Prostate gland (tissue), 2 donors: ENCODE measurements around the gene PXDC1. TPM values are rescaled to one million over a fixed set of nuclear protein-coding genes. Genes with fewer than 3 reads are reported as not detected.
"Not testable (repeated sequence)": the region's sequence is repeated elsewhere in the genome, so short reads cannot be mapped to it uniquely, and the experiment has no call there.

Experiments used
- DNase-seq: peaks from one replicate; pipeline ENCODE4 v3.0.0-alpha.2; 2019; ENCODE audit warnings: low spot score
- H3K27ac ChIP-seq, 2 donors: fragments of 200-600 bp; sonication (generic); 2 replicates each; pipeline ENCODE4 v1.5.1; 2017 to 2019
- H3K27me3 ChIP-seq: fragments of 200-600 bp; sonication (generic); replicated peaks from 2 replicates; pipeline ENCODE4 v1.5.1; 2019; ENCODE audit not compliant: insufficient read depth
- H3K36me3 ChIP-seq, 2 donors: fragments of 200-600 bp; sonication (generic); 1 replicate in 1 of 2; 2 replicates in 1 of 2; pipeline versions ENCODE4 v1.5.1 to v1.8.1; 2017 to 2019
- H3K4me1 ChIP-seq: fragments of 200-600 bp; sonication (generic); replicated peaks from 2 replicates; pipeline ENCODE4 v1.5.1; 2019
- H3K4me3 ChIP-seq, 2 donors: fragments of 200-600 bp; sonication (generic); 2 replicates each; pipeline ENCODE4 v1.5.1; 2017 to 2019
- H3K9me3 ChIP-seq: fragments of 200-600 bp; sonication (generic); 2 replicates; pipeline ENCODE4 v1.5.1; 2017
- POLR2A ChIP-seq: fragments of 450-650 bp; IDR thresholded peaks from one replicate; pipeline ENCODE4 v1.6.1; 2016; ENCODE audit warnings: antibody characterized with exemption, mild to moderate bottlenecking
- POLR2AphosphoS5 ChIP-seq: sonication (generic); formaldehyde crosslinking; IDR thresholded peaks from one replicate; pipeline ENCODE4 v1.6.1; 2017; ENCODE audit warnings: antibody characterized with exemption
- WGBS: methylation state at CpG from one replicate; pipeline ENCODE4 v1.1.5; 2018; 5-methylcytosine and 5-hydroxymethylcytosine counted together
- intact Hi-C: fragments of 100-400 bp; cut with DNase I; formaldehyde crosslinking; loops from one replicate; pipeline ENCODE4 v1.14.2; 2022
- total RNA-seq, 2 donors: library from RNA; depleted of rRNA; stranded (reverse); fragments of >200 nt; gene quantifications; one replicate each; pipeline ENCODE4 v1.1.0, GENCODE V29; 2016
- TF ChIP-seq, protein P1 (sequence below), 4 experiments: fragments of 200-600 bp in 2 of 4; fragments of 450-650 bp in 2 of 4; sonication (generic) in 2 of 4; IDR thresholded peaks; 1 replicate in 3 of 4; 2 replicates in 1 of 4; pipeline ENCODE4 v1.5.1; 2016 to 2019; ENCODE audit warnings: antibody characterized with exemption in 4 of 4, mild to moderate bottlenecking in 2 of 4, moderate library complexity in 2 of 4

Gene PXDC1
- total RNA-seq, 2 donors from 2014 or later: 40.5 to 59.5 TPM

DNA sequence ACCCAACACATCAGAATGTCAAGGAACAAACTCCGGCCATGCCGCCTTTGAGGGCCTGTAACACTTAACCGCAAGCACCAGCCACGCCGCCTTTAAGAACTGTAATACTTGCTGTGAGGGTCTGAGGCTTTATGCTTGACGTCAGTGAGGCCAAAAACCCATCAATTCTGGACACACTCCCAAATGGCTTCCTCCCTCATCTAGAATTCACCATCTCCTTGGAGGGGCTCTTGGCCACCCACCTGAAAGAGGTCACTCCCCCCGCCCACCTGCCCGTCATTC lies 10.4 kb upstream of the PXDC1 start:
- TF ChIP-seq POLR2A (no peak), POLR2AphosphoS5 (no peak)
- TF ChIP-seq, protein P1, sequence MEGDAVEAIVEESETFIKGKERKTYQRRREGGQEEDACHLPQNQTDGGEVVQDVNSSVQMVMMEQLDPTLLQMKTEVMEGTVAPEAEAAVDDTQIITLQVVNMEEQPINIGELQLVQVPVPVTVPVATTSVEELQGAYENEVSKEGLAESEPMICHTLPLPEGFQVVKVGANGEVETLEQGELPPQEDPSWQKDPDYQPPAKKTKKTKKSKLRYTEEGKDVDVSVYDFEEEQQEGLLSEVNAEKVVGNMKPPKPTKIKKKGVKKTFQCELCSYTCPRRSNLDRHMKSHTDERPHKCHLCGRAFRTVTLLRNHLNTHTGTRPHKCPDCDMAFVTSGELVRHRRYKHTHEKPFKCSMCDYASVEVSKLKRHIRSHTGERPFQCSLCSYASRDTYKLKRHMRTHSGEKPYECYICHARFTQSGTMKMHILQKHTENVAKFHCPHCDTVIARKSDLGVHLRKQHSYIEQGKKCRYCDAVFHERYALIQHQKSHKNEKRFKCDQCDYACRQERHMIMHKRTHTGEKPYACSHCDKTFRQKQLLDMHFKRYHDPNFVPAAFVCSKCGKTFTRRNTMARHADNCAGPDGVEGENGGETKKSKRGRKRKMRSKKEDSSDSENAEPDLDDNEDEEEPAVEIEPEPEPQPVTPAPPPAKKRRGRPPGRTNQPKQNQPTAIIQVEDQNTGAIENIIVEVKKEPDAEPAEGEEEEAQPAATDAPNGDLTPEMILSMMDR (IDR thresholded peaks at IDR 0.05): no peak
- Histone ChIP-seq H3K36me3 (no peaks in the 10 kb centered on the region), H3K4me3 (no peak overlapping the region), H3K27me3 (no peaks in the 10 kb centered on the region), H3K27ac (peak overlapping the region in 1 of 2 donors; percentile 54), H3K9me3 (no peaks in the 10 kb centered on the region), H3K4me1 (no peaks in the 10 kb centered on the region)
- intact Hi-C loops: no loop called here
- DNase-seq: no peak
- WGBS: 97% methylated on average over 8 of the region's 8 CpGs

DNA sequence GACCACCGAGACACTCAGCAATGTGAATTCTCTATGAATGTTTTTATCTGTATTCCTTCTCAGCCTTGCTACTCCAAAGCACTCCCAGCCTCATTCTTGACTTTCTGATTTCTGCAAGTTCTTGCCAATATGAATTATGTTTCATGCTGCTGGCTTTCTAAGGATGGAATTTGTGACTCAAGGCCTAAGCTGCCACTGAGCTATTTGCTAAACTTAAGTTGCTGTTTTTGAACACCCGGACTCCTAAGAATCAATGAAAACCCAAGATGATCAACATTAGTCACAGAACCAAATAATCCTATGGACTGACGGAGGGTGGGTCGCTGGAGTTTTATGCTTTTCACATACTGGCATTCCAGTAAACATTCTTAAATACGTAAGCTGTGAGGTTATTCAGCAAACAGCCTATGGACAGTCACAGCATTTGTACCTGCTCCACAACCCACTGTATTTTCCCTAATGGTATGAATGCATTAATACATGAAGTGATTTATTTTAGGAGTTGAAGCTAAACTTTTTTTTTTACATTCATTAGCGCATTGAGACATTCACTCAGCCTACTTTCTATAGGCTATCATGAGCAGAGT lies 8.2 kb upstream of the PXDC1 start:
- Histone ChIP-seq H3K4me1 (no peaks in the 10 kb centered on the region), H3K27ac (no peak overlapping the region), H3K4me3 (no peak overlapping the region), H3K36me3 (no peaks in the 10 kb centered on the region), H3K9me3 (no peaks in the 10 kb centered on the region), H3K27me3 (no peaks in the 10 kb centered on the region)
- WGBS: 68% methylated on average over 6 of the region's 6 CpGs
- TF ChIP-seq POLR2AphosphoS5 (no peak), POLR2A (no peak)
- TF ChIP-seq, protein P1 (IDR thresholded peaks at IDR 0.05): no peak
- DNase-seq: no peak
- intact Hi-C loops: no loop called here

DNA sequence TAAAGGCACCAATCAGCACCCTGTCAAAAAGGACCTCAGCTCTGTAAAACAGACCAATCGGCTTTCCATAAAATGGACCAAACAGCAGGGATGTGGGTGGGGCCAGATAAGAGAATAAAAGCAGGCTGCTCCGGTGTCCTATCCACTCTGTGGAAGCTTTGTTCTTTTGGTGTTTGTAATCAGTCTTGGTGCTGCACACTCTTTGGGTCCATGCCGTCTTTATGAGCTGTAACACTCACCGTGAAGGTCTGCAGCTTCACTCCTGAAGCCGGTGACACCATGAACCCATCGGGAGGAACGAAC lies 7.3 kb upstream of the PXDC1 start:
- DNase-seq: no peak
- Histone ChIP-seq H3K27ac (no peak overlapping the region), H3K36me3 (no peaks in the 10 kb centered on the region), H3K4me1 (peaks cover 2% of the 10 kb centered on the region), H3K4me3 (no peak overlapping the region), H3K27me3 (no peaks in the 10 kb centered on the region), H3K9me3 (no peaks in the 10 kb centered on the region)
- TF ChIP-seq, protein P1 (IDR thresholded peaks at IDR 0.05): no peak
- TF ChIP-seq POLR2AphosphoS5: no peak
- no peak for TF ChIP-seq POLR2A
- intact Hi-C loops: no loop called here
- WGBS: 55% methylated on average over 7 of the region's 7 CpGs

DNA sequence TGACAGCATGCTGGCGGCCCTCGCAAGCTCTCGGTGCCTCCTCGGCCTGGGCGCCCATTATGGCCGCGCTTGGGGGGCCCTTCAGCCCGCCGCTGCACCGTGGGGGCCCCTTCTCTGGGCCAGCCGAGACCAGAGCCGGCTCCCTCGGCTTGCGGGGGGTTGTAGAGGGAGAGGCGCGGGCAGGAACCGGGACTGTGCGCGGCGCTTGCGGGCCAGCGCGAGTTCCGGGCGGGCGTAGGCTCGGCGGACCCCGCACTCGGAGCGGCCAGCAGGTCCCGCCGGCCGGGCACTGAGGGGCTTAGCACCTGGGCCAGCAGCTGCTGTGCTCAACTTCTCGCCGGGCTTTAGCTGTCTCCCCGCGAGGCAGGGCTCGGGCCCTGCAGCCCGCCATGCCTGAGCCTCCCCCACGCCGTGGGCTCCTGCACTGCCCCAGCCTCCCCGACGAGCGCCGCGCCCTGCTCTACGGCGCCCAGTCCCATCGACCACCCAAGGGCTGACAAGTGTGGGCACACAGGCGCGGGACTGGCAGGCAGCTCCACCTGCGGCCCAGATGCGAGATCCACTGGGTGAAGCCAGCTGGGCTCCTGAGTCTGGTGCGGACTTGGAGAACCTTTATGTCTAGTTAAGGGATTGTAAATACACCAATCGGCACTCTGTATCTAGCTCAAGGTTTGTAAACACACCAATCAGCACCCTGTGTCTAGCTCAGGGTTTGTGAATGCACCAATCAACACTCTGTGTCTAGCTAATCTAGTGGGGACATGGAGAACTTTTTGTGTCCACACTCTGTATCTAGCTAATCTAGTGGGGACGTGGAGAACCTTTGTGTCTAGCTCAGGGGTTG lies 6.7 kb upstream of the PXDC1 start:
- WGBS: 98% methylated on average over 57 of the region's 57 CpGs
- H3K27ac ChIP-seq, H3K4me3 ChIP-seq, intact Hi-C loops, H3K9me3 ChIP-seq, DNase-seq, H3K36me3 ChIP-seq, H3K27me3 ChIP-seq, H3K4me1 ChIP-seq: not testable (repeated sequence)

DNA sequence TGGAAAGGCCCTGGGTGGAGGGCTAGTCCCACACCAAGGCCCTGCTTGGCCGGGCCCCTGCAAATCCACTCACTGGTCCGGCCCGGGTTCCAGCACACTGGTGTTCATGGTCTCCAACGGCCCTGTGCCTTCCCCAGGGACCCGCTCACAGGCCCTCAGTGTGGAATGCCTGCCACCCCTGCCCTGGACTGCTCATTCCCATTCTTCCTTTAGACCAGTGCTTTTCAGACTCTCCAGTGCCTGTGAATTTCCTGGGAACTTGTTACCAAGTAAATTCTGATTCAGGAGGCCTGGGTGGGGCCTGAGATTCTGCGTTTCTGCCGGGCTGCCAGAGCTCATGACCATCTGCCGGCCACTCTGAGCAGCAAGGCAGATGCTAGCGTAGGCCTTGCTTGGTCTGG lies 5.7 kb upstream of the PXDC1 start:
- Histone ChIP-seq H3K27ac (no peak overlapping the region), H3K27me3 (no peaks in the 10 kb centered on the region), H3K4me1 (peaks cover 2% of the 10 kb centered on the region), H3K4me3 (no peak overlapping the region), H3K9me3 (no peaks in the 10 kb centered on the region), H3K36me3 (no peaks in the 10 kb centered on the region)
- DNase-seq: no peak
- 95% methylated on average over 9 of the region's 9 CpGs for WGBS
- TF ChIP-seq POLR2AphosphoS5 (no peak), POLR2A (no peak)
- TF ChIP-seq, protein P1 (IDR thresholded peaks at IDR 0.05): no peak
- intact Hi-C loops: no loop called here
